Measurements from ENCODE around the gene TMPRSS12.
"Not testable (repeated sequence)": the region's sequence is repeated elsewhere in the genome, so short reads cannot be mapped to it uniquely, and the experiment has no call there.

TMPRSS12 gene, protein sequence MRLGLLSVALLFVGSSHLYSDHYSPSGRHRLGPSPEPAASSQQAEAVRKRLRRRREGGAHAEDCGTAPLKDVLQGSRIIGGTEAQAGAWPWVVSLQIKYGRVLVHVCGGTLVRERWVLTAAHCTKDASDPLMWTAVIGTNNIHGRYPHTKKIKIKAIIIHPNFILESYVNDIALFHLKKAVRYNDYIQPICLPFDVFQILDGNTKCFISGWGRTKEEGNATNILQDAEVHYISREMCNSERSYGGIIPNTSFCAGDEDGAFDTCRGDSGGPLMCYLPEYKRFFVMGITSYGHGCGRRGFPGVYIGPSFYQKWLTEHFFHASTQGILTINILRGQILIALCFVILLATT

DNA sequence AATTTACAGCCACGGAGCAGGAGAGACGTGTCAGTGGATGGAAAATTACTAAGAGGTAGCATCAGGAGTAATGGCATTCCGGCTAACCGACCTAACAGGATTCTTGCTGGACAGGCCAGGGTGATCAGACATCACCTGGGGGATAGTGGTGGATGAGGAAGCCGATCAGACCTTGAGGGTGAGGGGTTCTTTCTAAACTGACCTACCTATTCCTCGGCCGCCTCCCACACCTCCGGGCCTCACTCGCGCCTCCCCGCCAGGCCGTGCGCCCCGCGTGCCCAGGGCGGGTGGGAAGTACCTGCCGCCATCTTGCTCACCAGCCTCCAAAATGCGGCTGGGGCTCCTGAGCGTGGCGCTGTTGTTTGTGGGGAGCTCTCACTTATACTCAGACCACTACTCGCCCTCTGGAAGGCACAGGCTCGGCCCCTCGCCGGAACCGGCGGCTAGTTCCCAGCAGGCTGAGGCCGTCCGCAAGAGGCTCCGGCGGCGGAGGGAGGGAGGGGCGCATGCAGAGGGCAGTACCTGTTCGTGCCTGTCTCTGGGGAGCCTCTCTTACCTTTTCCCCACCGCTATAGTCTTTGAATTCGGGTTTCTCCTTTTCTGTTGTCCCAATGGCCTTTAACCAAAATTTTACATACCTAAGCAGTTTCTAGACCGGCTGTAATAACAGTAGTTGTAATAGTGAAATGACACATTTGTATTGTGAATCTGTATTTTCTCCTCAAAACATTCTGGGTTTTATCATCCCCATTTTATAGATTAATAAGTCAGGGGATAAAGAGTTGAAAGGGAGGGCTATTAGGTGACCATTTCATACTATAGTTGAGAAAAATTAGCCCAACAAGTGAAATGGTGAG, at the start of gene TMPRSS12:
Gene TMPRSS12, plus strand, starts transcription at position 290 of the 857 bp plus-strand sequence. Its CDS starts 39 bp downstream, at position 329.
- no peak for DNase-seq

GRCh38 chr12:50799908-50800307, 42.8 kb upstream of the TMPRSS12 start:
- no peak for DNase-seq

- DNase-seq = no peak
These were observed 39.4 kb upstream of the TMPRSS12 start for GRCh38 chr12:50803230-50803875.

DNA sequence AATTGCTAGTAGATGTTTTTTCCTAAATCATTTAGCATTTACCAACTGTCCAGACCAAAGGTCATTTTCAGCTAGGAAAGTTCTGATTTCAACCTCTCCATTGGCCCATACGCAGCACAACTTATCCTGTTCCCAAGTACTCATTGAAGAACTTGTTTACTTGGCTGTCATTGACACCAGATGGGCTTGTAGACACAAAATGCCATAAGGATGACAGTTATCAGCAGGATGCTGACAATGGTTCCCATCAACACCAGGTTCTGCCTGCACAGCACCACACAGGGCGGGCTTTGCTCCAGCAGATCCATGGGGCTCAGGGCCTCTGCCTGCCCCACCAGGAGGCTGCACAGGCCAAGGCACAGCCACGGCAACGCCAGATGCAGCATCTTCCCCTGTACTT, 36.5 kb upstream of the TMPRSS12 start:
- DNase-seq = no peak

- not testable (repeated sequence) for DNase-seq
These were observed 33.6 kb upstream of the TMPRSS12 start for GRCh38 chr12:50809131-50809530.

- not testable (repeated sequence) for DNase-seq
These were observed 27.8 kb upstream of the TMPRSS12 start for GRCh38 chr12:50814921-50815320.

DNA sequence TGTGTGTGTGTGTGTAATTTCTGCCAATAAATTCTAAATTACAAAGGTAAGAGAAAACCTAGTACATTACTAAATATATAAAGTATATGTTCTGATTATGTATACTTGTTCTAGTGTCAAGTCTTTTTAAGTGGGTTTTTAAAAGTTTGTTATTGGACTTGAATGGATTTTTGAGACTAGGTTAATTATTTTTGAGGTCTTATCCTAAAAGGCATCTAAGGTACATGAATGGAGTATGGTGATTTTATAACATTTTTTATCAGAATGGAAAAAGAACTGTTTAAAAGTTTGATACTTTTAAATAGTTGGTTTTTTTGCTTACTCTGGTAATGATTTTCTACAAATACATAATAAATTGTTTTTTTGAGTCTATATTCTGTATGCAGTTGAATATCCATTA, 22.5 kb upstream of the TMPRSS12 start:
- no peak for DNase-seq

GRCh38 chr12:50822082-50822481, 20.6 kb upstream of the TMPRSS12 start:
- no peak for DNase-seq

GRCh38 chr12:50823724-50824123, 19.0 kb upstream of the TMPRSS12 start:
- not testable (repeated sequence) for DNase-seq

- DNase-seq = no peak
These were observed 17.8 kb upstream of the TMPRSS12 start for GRCh38 chr12:50824914-50825313.

GRCh38 chr12:50825372-50825838, 17.3 kb upstream of the TMPRSS12 start:
- peak in 1 of 2 experiments; percentile 66 for DNase-seq

GRCh38 chr12:50828121-50828520, 14.6 kb upstream of the TMPRSS12 start:
- no peak for DNase-seq

DNA sequence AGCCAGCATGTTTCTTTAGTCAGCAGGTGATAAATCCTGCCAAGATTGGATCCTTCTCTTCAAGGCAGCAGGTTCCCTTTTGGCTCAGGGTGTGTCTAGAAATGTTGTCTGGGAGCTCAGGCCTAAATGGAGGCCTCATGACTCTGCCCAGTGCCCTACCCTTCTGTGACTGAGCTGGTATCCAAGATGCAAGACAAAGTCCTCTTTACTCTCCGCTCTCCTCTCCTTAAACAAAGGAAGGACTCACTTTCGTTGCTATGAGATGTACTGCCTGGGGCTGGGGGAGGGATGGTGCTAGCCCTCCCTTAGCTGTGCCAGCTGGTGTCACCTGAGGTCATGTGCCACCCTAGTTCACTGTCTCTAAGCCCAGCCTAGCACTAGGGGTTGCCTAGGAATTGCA, 13.8 kb upstream of the TMPRSS12 start:
- DNase-seq = no peak

- not testable (repeated sequence) for DNase-seq
These were observed 8.9 kb upstream of the TMPRSS12 start for GRCh38 chr12:50833801-50834200.

GRCh38 chr12:50839042-50839441, 3.7 kb upstream of the TMPRSS12 start:
- DNase-seq = no peak

DNA sequence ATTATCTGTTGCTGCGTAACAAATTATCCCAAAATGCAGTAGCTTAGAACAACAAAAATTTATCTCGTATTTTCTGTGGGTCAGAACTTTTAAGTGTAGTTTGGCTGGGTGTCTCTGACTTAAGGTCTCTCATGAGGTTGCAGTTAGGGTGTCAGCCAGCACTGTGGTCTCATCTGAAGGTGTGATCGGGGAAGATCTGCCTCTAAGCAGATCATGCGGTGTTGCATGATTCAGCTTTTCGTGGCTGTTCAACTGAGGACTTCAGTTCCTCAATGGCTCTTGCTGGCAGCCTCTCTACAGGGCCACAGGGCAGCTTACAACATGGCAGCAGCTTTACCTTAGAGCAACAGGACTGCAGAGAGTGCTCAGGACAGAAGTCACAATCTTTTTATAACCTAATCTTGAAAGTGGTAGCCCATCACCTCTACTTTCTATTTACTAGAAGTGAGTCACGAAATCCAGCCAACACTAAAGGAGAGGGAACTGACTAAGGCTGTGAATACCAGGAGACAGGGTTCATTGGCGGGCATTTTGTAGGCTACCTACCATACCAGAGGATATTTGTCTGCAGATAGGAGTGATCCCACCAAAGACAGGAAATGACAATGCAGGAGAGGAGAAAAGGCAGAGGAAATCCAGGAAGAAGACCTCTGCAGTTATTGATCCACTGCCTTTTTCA, 1.8 kb upstream of the TMPRSS12 start:
- no peak for DNase-seq

DNA sequence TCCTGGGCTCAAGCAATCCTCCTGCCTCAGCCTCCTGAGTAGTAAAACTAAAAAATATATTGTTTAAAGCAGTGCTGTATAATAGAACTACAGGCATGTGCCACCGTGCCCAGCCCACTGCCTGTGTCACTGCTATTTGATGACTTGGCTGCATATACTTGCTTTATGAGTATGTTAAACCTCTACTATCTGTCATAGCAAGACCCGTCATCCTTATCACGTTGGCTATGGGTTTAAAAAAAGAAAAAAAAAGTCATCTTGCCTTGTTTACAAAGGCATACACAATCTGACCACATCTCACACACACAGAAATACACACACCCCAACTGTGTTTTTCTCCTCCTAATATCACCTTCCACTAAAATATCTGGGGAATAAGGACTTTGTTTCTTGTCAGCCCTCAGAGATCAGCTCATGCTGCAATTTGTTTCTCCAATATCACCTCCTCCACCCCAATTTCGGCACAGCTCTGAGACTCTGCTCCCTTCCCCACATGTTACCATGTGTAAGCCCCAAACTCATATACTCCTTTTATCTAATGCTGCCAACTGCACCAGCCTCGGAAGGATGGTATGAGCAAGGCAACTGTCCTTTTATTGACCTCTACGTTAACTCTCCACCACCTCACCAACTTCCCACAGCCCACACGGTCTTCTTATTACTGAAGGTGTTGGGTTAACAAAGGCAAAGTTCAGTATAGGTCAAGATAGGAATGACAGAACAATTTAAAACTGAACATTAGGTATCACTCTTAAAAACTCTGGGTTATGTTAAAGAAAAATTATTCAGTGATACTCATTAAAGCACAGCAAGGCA, 802 bp upstream of the TMPRSS12 start:
- no peak for DNase-seq

- no peak for DNase-seq
These were observed 2.4 kb downstream of the TMPRSS12 start for GRCh38 chr12:50845021-50845647.

GRCh38 chr12:50848963-50849362, 6.2 kb downstream of the TMPRSS12 start:
- DNase-seq = no peak

GRCh38 chr12:50855218-50855617, 12.5 kb downstream of the TMPRSS12 start:
- not testable (repeated sequence) for DNase-seq

- not testable (repeated sequence) for DNase-seq
These were observed 13.0 kb downstream of the TMPRSS12 start for GRCh38 chr12:50855679-50856078.
